Lower leg skin (tissue), 3 donors: ENCODE results near the gene ARAP1.

Source experiments
- CTCF ChIP-seq, 3 donors: fragments of 450-650 bp; IDR thresholded peaks; one replicate each; pipeline ENCODE4 v1.5.1; 2016; ENCODE audit warnings: antibody characterized with exemption in 3 of 3, mild to moderate bottlenecking in 3 of 3, moderate library complexity in 2 of 3
- POLR2A ChIP-seq, 2 donors: fragments of 450-650 bp; IDR thresholded peaks; one replicate each; pipeline ENCODE4 v1.6.1; 2016 to 2017; ENCODE audit warnings: antibody characterized with exemption in 2 of 2, mild to moderate bottlenecking in 1 of 2, moderate library complexity in 1 of 2

- TF ChIP-seq CTCF (IDR thresholded peaks at IDR 0.05) (no peak), POLR2A (IDR thresholded peaks at IDR 0.05) (no peak)
These were observed 36.0 kb upstream of the ARAP1 start for GRCh38 chr11:72788241-72788640.
